GM19463 (cell line): ENCODE data around the gene LDLRAD4.
"Not testable (repeated sequence)": the region's sequence is repeated elsewhere in the genome, so short reads cannot be mapped to it uniquely, and the experiment has no call there.

ENCODE experiments used
- ATAC-seq: cut with Tn5 transposase; IDR thresholded peaks from one replicate; pipeline ENCODE4 v1.9.1; 2021; ENCODE audit warnings: mild to moderate bottlenecking, moderate library complexity; ENCODE audit not compliant: unreplicated experiment

Gene LDLRAD4

GRCh38 chr18:13638719-13639595, 420.4 kb downstream of the LDLRAD4 start:
- no peak for ATAC-seq

- ATAC-seq: no peak
Measured at GRCh38 chr18:13640266-13640860, 421.8 kb downstream of the LDLRAD4 start.

GRCh38 chr18:13641551-13642439, 423.2 kb downstream of the LDLRAD4 start:
- no peak for ATAC-seq

- no peak for ATAC-seq
Measured at GRCh38 chr18:13642440-13642827, 423.9 kb downstream of the LDLRAD4 start.

- ATAC-seq: no peak
Measured at GRCh38 chr18:13643261-13643751, 424.7 kb downstream of the LDLRAD4 start.

- no peak for ATAC-seq
Measured at GRCh38 chr18:13645093-13645492, 426.5 kb downstream of the LDLRAD4 start.

GRCh38 chr18:13646633-13647032, 428.1 kb downstream of the LDLRAD4 start:
- no peak for ATAC-seq

- no peak for ATAC-seq
Measured at GRCh38 chr18:13647761-13648160, 429.2 kb downstream of the LDLRAD4 start.

GRCh38 chr18:13649397-13650390, 431.1 kb downstream of the LDLRAD4 start:
- ATAC-seq: no peak

- ATAC-seq: no peak
Measured at GRCh38 chr18:13653746-13654433, 435.3 kb downstream of the LDLRAD4 start.

GRCh38 chr18:13657974-13658373, 439.4 kb downstream of the LDLRAD4 start:
- no peak for ATAC-seq

GRCh38 chr18:13658436-13659204, 440.1 kb downstream of the LDLRAD4 start:
- ATAC-seq: no peak

- ATAC-seq: no peak
Measured at GRCh38 chr18:13660510-13660909, 441.9 kb downstream of the LDLRAD4 start.

- no peak for ATAC-seq
Measured at GRCh38 chr18:13661051-13661778, 442.7 kb downstream of the LDLRAD4 start.

GRCh38 chr18:13661779-13662256, 443.3 kb downstream of the LDLRAD4 start:
- ATAC-seq: no peak

GRCh38 chr18:13672657-13673056, 454.1 kb downstream of the LDLRAD4 start:
- ATAC-seq: no peak

- no peak for ATAC-seq
Measured at GRCh38 chr18:13676471-13676870, 457.9 kb downstream of the LDLRAD4 start.

- not testable (repeated sequence) for ATAC-seq
Measured at GRCh38 chr18:13677350-13677749, 458.8 kb downstream of the LDLRAD4 start.
